ENCODE measurements around the gene ANXA6.
A peak's percentile ranks its signal among the peaks of the same experiment; 100 is the strongest.

ANXA6 gene

GRCh38 chr5:151157426-151158286, at the start of gene ANXA6 (continued):
- TF ChIP-seq, protein P1, sequence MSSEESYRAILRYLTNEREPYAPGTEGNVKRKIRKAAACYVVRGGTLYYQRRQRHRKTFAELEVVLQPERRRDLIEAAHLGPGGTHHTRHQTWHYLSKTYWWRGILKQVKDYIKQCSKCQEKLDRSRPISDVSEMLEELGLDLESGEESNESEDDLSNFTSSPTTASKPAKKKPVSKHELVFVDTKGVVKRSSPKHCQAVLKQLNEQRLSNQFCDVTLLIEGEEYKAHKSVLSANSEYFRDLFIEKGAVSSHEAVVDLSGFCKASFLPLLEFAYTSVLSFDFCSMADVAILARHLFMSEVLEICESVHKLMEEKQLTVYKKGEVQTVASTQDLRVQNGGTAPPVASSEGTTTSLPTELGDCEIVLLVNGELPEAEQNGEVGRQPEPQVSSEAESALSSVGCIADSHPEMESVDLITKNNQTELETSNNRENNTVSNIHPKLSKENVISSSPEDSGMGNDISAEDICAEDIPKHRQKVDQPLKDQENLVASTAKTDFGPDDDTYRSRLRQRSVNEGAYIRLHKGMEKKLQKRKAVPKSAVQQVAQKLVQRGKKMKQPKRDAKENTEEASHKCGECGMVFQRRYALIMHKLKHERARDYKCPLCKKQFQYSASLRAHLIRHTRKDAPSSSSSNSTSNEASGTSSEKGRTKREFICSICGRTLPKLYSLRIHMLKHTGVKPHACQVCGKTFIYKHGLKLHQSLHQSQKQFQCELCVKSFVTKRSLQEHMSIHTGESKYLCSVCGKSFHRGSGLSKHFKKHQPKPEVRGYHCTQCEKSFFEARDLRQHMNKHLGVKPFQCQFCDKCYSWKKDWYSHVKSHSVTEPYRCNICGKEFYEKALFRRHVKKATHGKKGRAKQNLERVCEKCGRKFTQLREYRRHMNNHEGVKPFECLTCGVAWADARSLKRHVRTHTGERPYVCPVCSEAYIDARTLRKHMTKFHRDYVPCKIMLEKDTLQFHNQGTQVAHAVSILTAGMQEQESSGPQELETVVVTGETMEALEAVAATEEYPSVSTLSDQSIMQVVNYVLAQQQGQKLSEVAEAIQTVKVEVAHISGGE (tag by site-specific recombination; conservative IDR thresholded peaks at IDR 0.05; ENCODE audit: low read depth): 0 out of 2 replicates have a peak, but pooled peaks have one; percentile 33
- TF ChIP-seq ZBTB20 (tag by site-specific recombination; IDR thresholded peaks at IDR 0.05) (peak; percentile 70), MZF1 (tag by site-specific recombination; IDR thresholded peaks at IDR 0.05; ENCODE audit: borderline replicate concordance) (no peak), ZNF843 (tag by site-specific recombination; IDR thresholded peaks at IDR 0.05) (peak; percentile 27; the same call in 1 of the 2 replicates), ZNF239 (tag by site-specific recombination; IDR thresholded peaks at IDR 0.05) (no peak), ZSCAN16 (tag by site-specific recombination; IDR thresholded peaks at IDR 0.05) (no peak), ZNF585B (tag by site-specific recombination; IDR thresholded peaks at IDR 0.05) (no peak), ZEB2 (tag by site-specific recombination; IDR thresholded peaks at IDR 0.05) (peak; percentile 78), ZBTB17 (tag by site-specific recombination; IDR thresholded peaks at IDR 0.05) (peak; percentile 67), ZNF561 (tag by site-specific recombination; IDR thresholded peaks at IDR 0.05; ENCODE audit: borderline replicate concordance) (peak; percentile 72; the same call in 1 of the 2 replicates), ZNF211 (tag by site-specific recombination; IDR thresholded peaks at IDR 0.05; ENCODE audit: low read depth) (no peak), ZNF701 (tag by site-specific recombination; IDR thresholded peaks at IDR 0.05) (no peak), WT1 (tag by site-specific recombination; IDR thresholded peaks at IDR 0.05) (peak; percentile 63), SP2 (tag by site-specific recombination; IDR thresholded peaks at IDR 0.05) (peak; percentile 73), ZNF157 (tag by site-specific recombination; IDR thresholded peaks at IDR 0.05) (no peak), ZNF549 (tag by site-specific recombination; IDR thresholded peaks at IDR 0.05) (no peak), ZNF324 (tag by site-specific recombination; IDR thresholded peaks at IDR 0.05) (0 out of 2 replicates have a peak, but pooled peaks have one; percentile 47), ZNF426 (tag by site-specific recombination; IDR thresholded peaks at IDR 0.05) (no peak), ZNF391 (tag by site-specific recombination; IDR thresholded peaks at IDR 0.05; ENCODE audit: borderline replicate concordance, low read depth) (no peak), KLF10 (tag by site-specific recombination; IDR thresholded peaks at IDR 0.05) (peak; percentile 69; the same call in 1 of the 2 replicates), ZNF747 (tag by site-specific recombination; IDR thresholded peaks at IDR 0.05) (no peak), ZNF10 (tag by site-specific recombination; IDR thresholded peaks at IDR 0.05) (0 out of 2 replicates have a peak, but pooled peaks have one; percentile 32), ZNF600 (tag by site-specific recombination; IDR thresholded peaks at IDR 0.05) (0 out of 2 replicates have a peak, but pooled peaks have one; percentile 39), ZNF214 (tag by site-specific recombination; IDR thresholded peaks at IDR 0.05; ENCODE audit: borderline replicate concordance) (no peak), ZFP37 (tag by site-specific recombination; IDR thresholded peaks at IDR 0.05) (no peak), ZNF596 (tag by site-specific recombination; IDR thresholded peaks at IDR 0.05) (no peak), ZBTB1 (tag by site-specific recombination; IDR thresholded peaks at IDR 0.05) (no peak)
- TF ChIP-seq, protein P2, sequence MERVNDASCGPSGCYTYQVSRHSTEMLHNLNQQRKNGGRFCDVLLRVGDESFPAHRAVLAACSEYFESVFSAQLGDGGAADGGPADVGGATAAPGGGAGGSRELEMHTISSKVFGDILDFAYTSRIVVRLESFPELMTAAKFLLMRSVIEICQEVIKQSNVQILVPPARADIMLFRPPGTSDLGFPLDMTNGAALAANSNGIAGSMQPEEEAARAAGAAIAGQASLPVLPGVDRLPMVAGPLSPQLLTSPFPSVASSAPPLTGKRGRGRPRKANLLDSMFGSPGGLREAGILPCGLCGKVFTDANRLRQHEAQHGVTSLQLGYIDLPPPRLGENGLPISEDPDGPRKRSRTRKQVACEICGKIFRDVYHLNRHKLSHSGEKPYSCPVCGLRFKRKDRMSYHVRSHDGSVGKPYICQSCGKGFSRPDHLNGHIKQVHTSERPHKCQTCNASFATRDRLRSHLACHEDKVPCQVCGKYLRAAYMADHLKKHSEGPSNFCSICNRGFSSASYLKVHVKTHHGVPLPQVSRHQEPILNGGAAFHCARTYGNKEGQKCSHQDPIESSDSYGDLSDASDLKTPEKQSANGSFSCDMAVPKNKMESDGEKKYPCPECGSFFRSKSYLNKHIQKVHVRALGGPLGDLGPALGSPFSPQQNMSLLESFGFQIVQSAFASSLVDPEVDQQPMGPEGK (tag by site-specific recombination; IDR thresholded peaks at IDR 0.05): peak; percentile 82; the same call in 1 of the 2 replicates
- TF ChIP-seq, protein P3, sequence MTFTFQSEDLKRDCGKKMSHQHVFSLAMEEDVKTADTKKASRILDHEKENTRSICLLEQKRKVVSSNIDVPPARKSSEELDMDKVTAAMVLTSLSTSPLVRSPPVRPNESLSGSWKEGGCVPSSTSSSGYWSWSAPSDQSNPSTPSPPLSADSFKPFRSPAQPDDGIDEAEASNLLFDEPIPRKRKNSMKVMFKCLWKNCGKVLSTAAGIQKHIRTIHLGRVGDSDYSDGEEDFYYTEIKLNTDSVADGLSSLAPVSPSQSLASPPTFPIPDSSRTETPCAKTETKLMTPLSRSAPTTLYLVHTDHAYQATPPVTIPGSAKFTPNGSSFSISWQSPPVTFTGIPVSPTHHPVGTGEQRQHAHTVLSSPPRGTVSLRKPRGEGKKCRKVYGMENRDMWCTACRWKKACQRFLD (tag by site-specific recombination; IDR thresholded peaks at IDR 0.05): no peak
- TF ChIP-seq, protein P4, sequence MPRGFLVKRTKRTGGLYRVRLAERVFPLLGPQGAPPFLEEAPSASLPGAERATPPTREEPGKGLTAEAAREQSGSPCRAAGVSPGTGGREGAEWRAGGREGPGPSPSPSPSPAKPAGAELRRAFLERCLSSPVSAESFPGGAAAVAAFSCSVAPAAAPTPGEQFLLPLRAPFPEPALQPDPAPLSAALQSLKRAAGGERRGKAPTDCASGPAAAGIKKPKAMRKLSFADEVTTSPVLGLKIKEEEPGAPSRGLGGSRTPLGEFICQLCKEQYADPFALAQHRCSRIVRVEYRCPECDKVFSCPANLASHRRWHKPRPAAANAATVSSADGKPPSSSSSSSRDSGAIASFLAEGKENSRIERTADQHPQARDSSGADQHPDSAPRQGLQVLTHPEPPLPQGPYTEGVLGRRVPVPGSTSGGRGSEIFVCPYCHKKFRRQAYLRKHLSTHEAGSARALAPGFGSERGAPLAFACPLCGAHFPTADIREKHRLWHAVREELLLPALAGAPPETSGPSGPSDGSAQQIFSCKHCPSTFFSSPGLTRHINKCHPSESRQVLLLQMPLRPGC (tag by site-specific recombination; IDR thresholded peaks at IDR 0.05): 0 out of 2 replicates have a peak, but pooled peaks have one; percentile 22
- TF ChIP-seq, protein P5, sequence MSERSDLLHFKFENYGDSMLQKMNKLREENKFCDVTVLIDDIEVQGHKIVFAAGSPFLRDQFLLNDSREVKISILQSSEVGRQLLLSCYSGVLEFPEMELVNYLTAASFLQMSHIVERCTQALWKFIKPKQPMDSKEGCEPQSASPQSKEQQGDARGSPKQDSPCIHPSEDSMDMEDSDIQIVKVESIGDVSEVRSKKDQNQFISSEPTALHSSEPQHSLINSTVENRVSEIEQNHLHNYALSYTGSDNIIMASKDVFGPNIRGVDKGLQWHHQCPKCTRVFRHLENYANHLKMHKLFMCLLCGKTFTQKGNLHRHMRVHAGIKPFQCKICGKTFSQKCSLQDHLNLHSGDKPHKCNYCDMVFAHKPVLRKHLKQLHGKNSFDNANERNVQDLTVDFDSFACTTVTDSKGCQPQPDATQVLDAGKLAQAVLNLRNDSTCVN (tag by site-specific recombination; optimal IDR thresholded peaks at IDR 0.05): peak; percentile 85

All from HEK293 (cell line).